Neuronal stem cell (in vitro differentiated cells): ENCODE measurements around the gene CDC14A.

ENCODE experiments used
- DNase-seq: peaks from one replicate; pipeline ENCODE4 v3.0.0-alpha.2; 2013; ENCODE audit warnings: low spot score
- H2AFZ ChIP-seq: one replicate; pipeline ENCODE4 v1.6.1; 2013; ENCODE audit warnings: mild to moderate bottlenecking, low read length, inconsistent platforms
- H2AK5ac ChIP-seq: 2 replicates; pipeline ENCODE4 v1.6.1; 2013; ENCODE audit warnings: low read depth, mild to moderate bottlenecking, inconsistent platforms, low read length, moderate library complexity, mixed read lengths
- H2BK120ac ChIP-seq: 2 replicates; pipeline ENCODE4 v1.6.1; 2013; ENCODE audit warnings: low read depth, mild to moderate bottlenecking, inconsistent platforms, low read length, moderate library complexity, mixed read lengths
- H2BK12ac ChIP-seq: one replicate; pipeline ENCODE4 v1.6.1; 2013; ENCODE audit warnings: low read length, inconsistent platforms
- H2BK15ac ChIP-seq: 2 replicates; pipeline ENCODE4 v1.6.1; 2013; ENCODE audit warnings: mild to moderate bottlenecking, low read length, inconsistent platforms, mixed read lengths
- H2BK5ac ChIP-seq: one replicate; pipeline ENCODE4 v1.6.1; 2013; ENCODE audit warnings: inconsistent platforms, mild to moderate bottlenecking, low read length, moderate library complexity
- H3K14ac ChIP-seq: one replicate; pipeline ENCODE4 v1.6.1; 2013; ENCODE audit warnings: low read length, inconsistent platforms
- H3K18ac ChIP-seq: 2 replicates; pipeline ENCODE4 v1.6.1; 2013; ENCODE audit warnings: low read length, inconsistent platforms
- H3K23ac ChIP-seq: 2 replicates; pipeline ENCODE4 v1.6.1; 2013; ENCODE audit warnings: low read depth, mild to moderate bottlenecking, mixed read lengths, low read length, inconsistent platforms; ENCODE audit not compliant: poor library complexity
- H3K27ac ChIP-seq: replicated peaks from 3 replicates; pipeline ENCODE4 v1.5.1; 2013; ENCODE audit warnings: low read length, inconsistent platforms
- H3K27me3 ChIP-seq, 3 experiments: 2 replicates each; pipeline ENCODE4 v1.6.1; 2013; ENCODE audit warnings: low read length in 3 of 3, mild to moderate bottlenecking in 2 of 3, inconsistent platforms in 1 of 3, low read depth in 1 of 3, mixed read lengths in 1 of 3, moderate library complexity in 1 of 3; ENCODE audit not compliant: control insufficient read depth in 3 of 3, insufficient read depth in 3 of 3
- H3K36me3 ChIP-seq, 2 donors: replicated peaks in 1 of 2; 2 replicates each; pipeline ENCODE4 v1.6.1; 2013; ENCODE audit warnings: low read length in 2 of 2; ENCODE audit not compliant: control insufficient read depth in 2 of 2, insufficient read depth in 2 of 2
- H3K4ac ChIP-seq: 2 replicates; pipeline ENCODE4 v1.6.1; 2013; ENCODE audit warnings: inconsistent platforms, mild to moderate bottlenecking, low read length, moderate library complexity
- H3K4me1 ChIP-seq, 2 donors: 1 replicate in 1 of 2; 2 replicates in 1 of 2; pipeline ENCODE4 v1.6.1; 2013; ENCODE audit warnings: low read length in 2 of 2, low read depth in 1 of 2; ENCODE audit not compliant: control insufficient read depth in 2 of 2, insufficient read depth in 1 of 2
- H3K4me2 ChIP-seq: one replicate; pipeline ENCODE4 v1.6.1; 2013; ENCODE audit warnings: mild to moderate bottlenecking, low read length, inconsistent platforms; ENCODE audit not compliant: insufficient read depth, poor library complexity, severe bottlenecking
- H3K4me3 ChIP-seq, 2 donors: 2 replicates each; pipeline ENCODE4 v1.5.1; 2013; ENCODE audit warnings: low read length in 2 of 2, mild to moderate bottlenecking in 2 of 2, inconsistent platforms in 1 of 2, moderate library complexity in 1 of 2
- H3K79me1 ChIP-seq: one replicate; pipeline ENCODE4 v1.6.1; 2013; ENCODE audit warnings: low read depth, mild to moderate bottlenecking, inconsistent platforms, low read length, moderate library complexity
- H3K9ac ChIP-seq: one replicate; pipeline ENCODE4 v1.6.1; 2013; ENCODE audit warnings: mild to moderate bottlenecking, low read depth, low read length, inconsistent platforms; ENCODE audit not compliant: poor library complexity
- H3K9me3 ChIP-seq, 2 donors: replicated peaks in 1 of 2; 2 replicates each; pipeline versions ENCODE3 to v1.6.1; 2013; ENCODE audit warnings: low read length in 2 of 2, mild to moderate bottlenecking in 2 of 2, inconsistent platforms in 1 of 2, low read depth in 1 of 2, mixed read lengths in 1 of 2, moderate library complexity in 1 of 2; ENCODE audit not compliant: control insufficient read depth in 2 of 2, insufficient read depth in 1 of 2
- H4K8ac ChIP-seq: one replicate; pipeline ENCODE4 v1.6.1; 2013; ENCODE audit warnings: low read depth, mild to moderate bottlenecking, inconsistent platforms, low read length, moderate library complexity
- H4K91ac ChIP-seq: one replicate; pipeline ENCODE4 v1.6.1; 2013; ENCODE audit warnings: low read length, low read depth, mild to moderate bottlenecking, inconsistent platforms; ENCODE audit not compliant: poor library complexity
- WGBS, 2 donors: extraction: QIAGEN DNeasy Blood & Tissue Kit; methylation state at CpG; one replicate each; pipeline ENCODE4 v1.1.7; 2013; ENCODE audit warnings: missing lambda C conversion rate in 2 of 2, mixed read lengths in 1 of 2; ENCODE audit not compliant: insufficient read length in 2 of 2, insufficient replicate concordance in 1 of 2; ENCODE audit errors: extremely low coverage in 2 of 2; 5-methylcytosine and 5-hydroxymethylcytosine counted together

CDC14A gene

GRCh38 chr1:100528871-100529270 is 176.6 kb downstream of the CDC14A start:
- no peak overlapping the region for H2AFZ ChIP-seq
- no peaks in the 10 kb centered on the region for H3K4me1 ChIP-seq
- no peak overlapping the region for H3K4me3 ChIP-seq
- no peak overlapping the region for H3K9ac ChIP-seq
- no peak overlapping the region for H2BK120ac ChIP-seq
- H2BK12ac ChIP-seq, result no peak overlapping the region
- no peaks in the 10 kb centered on the region for H3K9me3 ChIP-seq
- DNase-seq, result no peak
- no peaks in the 10 kb centered on the region for H3K79me1 ChIP-seq
- H4K91ac ChIP-seq, result no peak overlapping the region
- no peak overlapping the region for H4K8ac ChIP-seq
- no peak overlapping the region for H3K18ac ChIP-seq
- H3K23ac ChIP-seq, result no peak overlapping the region
- H3K4me2 ChIP-seq, result no peak overlapping the region
- H3K36me3 ChIP-seq, result no peaks in the 10 kb centered on the region
- H3K4ac ChIP-seq, result no peak overlapping the region
- H2BK5ac ChIP-seq, result no peak overlapping the region
- no peak overlapping the region for H2BK15ac ChIP-seq
- H2AK5ac ChIP-seq, result no peak overlapping the region
- H3K27ac ChIP-seq, result no peak overlapping the region
- no peak overlapping the region for H3K14ac ChIP-seq
- no CpG with 5 or more reads among the region's 2 CpGs for WGBS, 2 donors
- peaks cover 0 to 7% (median 0%) of the 10 kb centered on the region in 3 experiments for H3K27me3 ChIP-seq

- no peak overlapping the region for H4K91ac ChIP-seq
- peaks cover 0 to 14% (median 0%) of the 10 kb centered on the region in 3 experiments for H3K27me3 ChIP-seq
- H3K79me1 ChIP-seq, result no peaks in the 10 kb centered on the region
- DNase-seq, result no peak
- H3K27ac ChIP-seq, result no peak overlapping the region
- no peak overlapping the region for H3K18ac ChIP-seq
- H3K36me3 ChIP-seq, result no peaks in the 10 kb centered on the region
- no peak overlapping the region for H3K4me2 ChIP-seq
- H2BK120ac ChIP-seq, result no peak overlapping the region
- H3K4ac ChIP-seq, result no peak overlapping the region
- H3K4me1 ChIP-seq, result no peaks in the 10 kb centered on the region
- H3K4me3 ChIP-seq, result no peak overlapping the region
- no peak overlapping the region for H3K9ac ChIP-seq
- no peak overlapping the region for H2BK5ac ChIP-seq
- H2AK5ac ChIP-seq, result no peak overlapping the region
- no CpG with 5 or more reads among the region's 5 CpGs for WGBS, 2 donors
- no peak overlapping the region for H3K23ac ChIP-seq
- no peaks in the 10 kb centered on the region for H3K9me3 ChIP-seq
- no peak overlapping the region for H4K8ac ChIP-seq
- no peak overlapping the region for H2BK15ac ChIP-seq
- no peak overlapping the region for H2AFZ ChIP-seq
- H3K14ac ChIP-seq, result no peak overlapping the region
- no peak overlapping the region for H2BK12ac ChIP-seq
Measured at GRCh38 chr1:100530141-100530540, 177.8 kb downstream of the CDC14A start.

GRCh38 chr1:100530880-100531487 is 178.7 kb downstream of the CDC14A start:
- Histone ChIP-seq H3K9me3 (no peaks in the 10 kb centered on the region), H2BK120ac (no peak overlapping the region), H3K4me2 (no peak overlapping the region), H3K18ac (no peak overlapping the region), H3K27ac (no peak overlapping the region), H3K23ac (no peak overlapping the region), H2BK12ac (no peak overlapping the region), H3K4me1 (no peaks in the 10 kb centered on the region), H3K9ac (no peak overlapping the region), H3K14ac (no peak overlapping the region), H4K8ac (no peak overlapping the region), H3K27me3 (peaks cover 0 to 21% (median 0%) of the 10 kb centered on the region in 3 experiments), H2BK15ac (no peak overlapping the region), H3K36me3 (no peaks in the 10 kb centered on the region), H3K79me1 (no peaks in the 10 kb centered on the region), H3K4ac (no peak overlapping the region), H3K4me3 (no peak overlapping the region), H2AFZ (no peak overlapping the region), H2AK5ac (no peak overlapping the region), H4K91ac (no peak overlapping the region), H2BK5ac (no peak overlapping the region)
- DNase-seq, result no peak
- WGBS, 2 donors, result no CpG with 5 or more reads among the region's 3 CpGs

GRCh38 chr1:100532645-100533044 is 180.3 kb downstream of the CDC14A start:
- H3K4me2 ChIP-seq, result no peak overlapping the region
- no peaks in the 10 kb centered on the region for H3K36me3 ChIP-seq
- no peak overlapping the region for H2BK5ac ChIP-seq
- H2BK15ac ChIP-seq, result no peak overlapping the region
- no peak overlapping the region for H4K8ac ChIP-seq
- no peak overlapping the region for H4K91ac ChIP-seq
- H3K23ac ChIP-seq, result no peak overlapping the region
- no peak overlapping the region for H2BK120ac ChIP-seq
- H3K27me3 ChIP-seq, result peaks cover 0 to 38% (median 0%) of the 10 kb centered on the region in 3 experiments
- H3K18ac ChIP-seq, result no peak overlapping the region
- H2AFZ ChIP-seq, result no peak overlapping the region
- no peak overlapping the region for H3K9ac ChIP-seq
- no peaks in the 10 kb centered on the region for H3K4me1 ChIP-seq
- H3K27ac ChIP-seq, result no peak overlapping the region
- no peak for DNase-seq
- no peak overlapping the region for H3K4me3 ChIP-seq
- no peak overlapping the region for H2BK12ac ChIP-seq
- no peak overlapping the region for H3K4ac ChIP-seq
- H2AK5ac ChIP-seq, result no peak overlapping the region
- no CpG with 5 or more reads among the region's 7 CpGs for WGBS, 2 donors
- no peaks in the 10 kb centered on the region for H3K9me3 ChIP-seq
- H3K79me1 ChIP-seq, result no peaks in the 10 kb centered on the region
- H3K14ac ChIP-seq, result no peak overlapping the region
